Urothelium cell line (cell line): ENCODE data around the gene COG2.
"Not testable (repeated sequence)": the region's sequence is repeated elsewhere in the genome, so short reads cannot be mapped to it uniquely, and the experiment has no call there.

Experiments used
- DNase-seq: peaks from one replicate; pipeline ENCODE4 v3.0.0; 2011; ENCODE audit warnings: low spot score, mixed read lengths
- FAIRE-seq: peaks from 2 replicates; lab custom pipeline; 2011; peaks lifted over from hg19 to GRCh38; lab: Jason Lieb, UNC

The COG2 gene

DNA sequence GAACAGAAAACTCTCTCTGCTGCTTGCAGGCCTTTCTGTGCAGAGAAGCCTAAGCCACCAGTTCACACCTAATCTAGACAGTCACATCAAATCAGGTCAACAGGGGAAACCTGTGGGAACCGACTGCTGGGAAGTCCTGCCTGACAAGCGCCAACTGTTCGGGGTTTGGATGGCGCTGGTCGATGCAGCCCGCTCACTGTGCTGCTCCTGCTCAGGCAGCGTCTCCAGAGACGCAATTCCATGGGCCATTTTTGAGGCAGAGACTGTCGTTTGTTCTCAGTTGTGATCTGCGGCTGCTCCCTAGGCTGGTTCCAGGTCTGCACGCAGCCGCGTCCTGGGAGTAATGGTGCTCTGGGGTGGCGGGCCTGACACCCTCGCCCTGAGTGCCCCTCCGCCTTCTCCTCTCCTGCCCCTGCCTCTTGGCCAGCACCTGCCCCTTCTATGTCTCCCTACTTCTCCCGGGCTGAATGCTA is 70.2 kb downstream of the COG2 start:
- no peak for DNase-seq
- no peak for FAIRE-seq

DNA sequence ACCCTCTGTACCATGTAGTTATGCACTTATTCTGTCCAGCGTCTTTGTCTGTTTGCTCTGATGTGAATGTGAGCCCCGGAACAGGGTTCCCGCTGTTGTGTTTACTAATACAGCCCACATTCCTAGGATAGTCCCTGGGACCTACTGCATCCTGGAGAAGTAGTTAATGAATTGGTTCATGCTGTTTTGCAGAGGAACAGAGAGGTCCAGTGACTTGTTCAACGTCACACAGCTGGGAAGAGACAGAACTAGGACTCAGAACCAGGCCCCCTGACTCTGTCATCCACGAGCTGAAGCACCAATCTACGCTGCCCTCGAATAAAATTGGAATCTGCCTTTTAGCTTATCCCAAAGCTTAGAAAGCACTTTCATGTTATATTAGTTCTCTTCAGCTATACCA is 70.9 kb downstream of the COG2 start:
- no peak for DNase-seq
- FAIRE-seq = no peak

- DNase-seq = no peak
- no peak for FAIRE-seq
Observed at GRCh38 chr1:230713547-230713914, 71.2 kb downstream of the COG2 start.

- DNase-seq (peak; percentile 51), FAIRE-seq (no peak)
Observed at GRCh38 chr1:230713915-230714764, 71.9 kb downstream of the COG2 start, which contains the start of gene AGT. AGT (minus strand) TSS chr1:230714122; CDS start chr1:230710823, 3,299 bp downstream.

DNA sequence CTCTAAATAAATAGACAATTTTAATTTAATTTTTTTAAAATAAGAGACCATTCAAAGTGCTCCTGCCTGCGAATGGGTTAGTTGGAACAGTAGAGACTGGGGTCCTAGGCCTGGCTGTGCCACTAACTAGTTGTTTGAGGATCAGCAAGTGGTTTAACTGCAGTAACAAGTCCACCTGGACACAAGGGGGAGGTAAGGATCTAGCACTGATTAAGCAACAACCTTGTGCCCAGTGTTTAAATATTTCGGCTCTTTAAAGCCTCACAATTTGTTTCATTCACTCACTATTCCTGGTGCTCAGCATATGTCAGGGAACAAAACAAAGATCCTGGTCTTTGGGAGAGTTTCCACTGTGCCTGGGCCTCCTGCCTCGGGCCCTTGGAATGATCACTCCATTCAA is 73.2 kb downstream of the COG2 start:
- FAIRE-seq (no peak), DNase-seq (no peak)

GRCh38 chr1:230716453-230716852 is 74.2 kb downstream of the COG2 start:
- FAIRE-seq, DNase-seq: not testable (repeated sequence)

- FAIRE-seq (no peak), DNase-seq (no peak)
Observed at GRCh38 chr1:230717251-230717650, 75.0 kb downstream of the COG2 start.

DNA sequence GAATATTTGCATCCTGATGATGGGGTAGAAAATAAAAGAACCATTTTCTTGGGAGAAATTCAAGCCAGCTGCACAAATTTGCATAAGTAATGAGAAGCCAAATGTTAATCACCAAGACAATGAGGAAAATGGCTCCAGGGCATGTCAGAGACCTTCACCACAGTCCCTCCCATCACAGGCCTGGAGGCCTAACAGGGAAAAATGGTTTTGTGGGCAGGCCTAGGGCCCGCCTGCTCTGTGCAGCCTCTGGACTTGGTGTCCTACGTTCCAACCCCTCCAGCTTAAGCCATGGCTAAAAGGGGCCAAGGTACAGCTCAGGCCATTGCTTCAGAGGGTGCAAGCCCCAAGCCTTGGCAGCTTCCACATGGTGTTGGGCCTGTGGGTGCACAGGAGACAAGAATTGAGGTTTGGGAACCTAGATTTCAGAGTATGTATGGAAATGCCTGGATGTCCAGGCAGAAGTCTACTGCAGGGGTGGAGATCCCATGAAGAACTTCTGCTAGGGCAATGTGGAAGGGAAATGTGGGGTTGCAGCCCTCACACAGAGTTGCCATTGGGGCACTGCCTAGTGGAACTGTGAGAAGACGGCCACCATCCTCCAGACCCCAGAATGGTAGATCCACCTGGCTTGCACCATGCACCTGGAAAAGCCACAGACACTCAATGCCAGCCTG is 79.7 kb downstream of the COG2 start:
- DNase-seq, FAIRE-seq: not testable (repeated sequence)

GRCh38 chr1:230725256-230726012 is 83.2 kb downstream of the COG2 start:
- DNase-seq (no peak), FAIRE-seq (no peak)

DNA sequence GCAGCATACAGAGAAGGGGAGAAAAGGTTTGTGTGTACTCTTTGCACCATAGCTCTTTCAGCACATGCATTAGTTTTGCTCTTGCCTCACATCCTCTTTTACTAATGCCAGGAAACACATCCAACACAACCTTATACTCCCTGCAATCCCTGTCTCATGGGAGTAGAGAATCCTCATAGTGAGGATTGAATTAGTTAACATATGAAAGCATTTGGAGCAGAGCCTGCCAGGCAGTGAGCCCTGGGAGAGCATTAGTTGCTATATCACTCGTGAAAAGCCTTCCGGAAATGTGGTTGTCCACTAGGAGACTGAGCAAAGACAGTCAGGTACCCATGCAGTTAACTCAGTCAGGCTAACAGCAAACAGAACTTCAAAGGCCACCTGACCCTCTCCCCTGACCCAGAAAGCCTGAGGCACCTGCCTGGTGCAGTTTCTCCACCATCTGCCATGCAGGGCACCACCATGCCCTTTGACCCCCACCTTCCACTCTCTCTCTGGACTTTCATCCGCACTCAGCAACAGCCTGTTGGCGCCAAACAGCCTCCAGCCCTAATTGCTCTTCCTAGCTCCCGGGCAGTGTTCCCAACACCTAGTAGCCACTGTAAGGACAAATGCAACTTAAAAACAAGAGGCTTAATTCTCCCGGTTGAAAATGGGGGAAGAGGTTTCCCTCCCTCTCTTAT is 86.6 kb downstream of the COG2 start:
- FAIRE-seq (no peak), DNase-seq (no peak)

DNA sequence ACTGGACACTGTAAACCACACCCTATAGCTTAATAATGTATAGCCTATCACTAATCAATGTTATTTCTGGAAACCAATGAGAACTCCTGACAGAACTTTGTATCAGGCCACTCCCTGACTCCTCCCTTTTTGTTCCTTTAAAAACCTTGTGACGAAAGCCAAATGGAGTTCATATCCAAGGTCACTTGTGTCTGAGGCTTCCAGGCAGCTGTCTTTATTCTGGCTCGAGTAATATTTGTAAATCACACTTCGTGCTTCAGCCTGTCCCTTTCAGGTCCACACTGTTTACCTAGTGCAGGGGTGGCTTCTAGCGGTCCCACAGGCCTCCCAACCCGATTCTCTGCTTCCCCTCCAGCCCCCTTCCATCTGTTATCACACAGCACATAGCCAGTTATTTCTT is 88.7 kb downstream of the COG2 start:
- DNase-seq (no peak), FAIRE-seq (no peak)

DNA sequence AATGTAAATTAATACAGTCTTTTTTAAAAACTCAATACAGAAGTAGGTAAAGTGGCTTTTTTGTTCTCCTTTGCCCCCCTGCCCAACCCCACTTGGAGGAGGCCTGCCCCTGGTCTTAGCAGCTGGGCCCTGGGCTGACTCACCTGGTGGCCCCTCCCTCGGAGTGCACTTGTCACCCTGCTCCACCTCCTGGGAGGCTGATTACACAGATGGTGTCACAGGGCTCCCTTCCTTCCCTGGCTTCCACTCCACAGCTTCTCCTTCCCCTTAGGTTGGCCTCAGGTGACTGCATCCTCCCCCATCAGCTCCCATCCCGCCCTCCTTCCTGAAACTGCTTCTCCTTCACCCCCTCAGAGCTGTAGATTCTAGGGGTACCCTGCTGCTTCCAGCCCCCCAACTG is 93.2 kb downstream of the COG2 start:
- DNase-seq = no peak
- FAIRE-seq = no peak

DNA sequence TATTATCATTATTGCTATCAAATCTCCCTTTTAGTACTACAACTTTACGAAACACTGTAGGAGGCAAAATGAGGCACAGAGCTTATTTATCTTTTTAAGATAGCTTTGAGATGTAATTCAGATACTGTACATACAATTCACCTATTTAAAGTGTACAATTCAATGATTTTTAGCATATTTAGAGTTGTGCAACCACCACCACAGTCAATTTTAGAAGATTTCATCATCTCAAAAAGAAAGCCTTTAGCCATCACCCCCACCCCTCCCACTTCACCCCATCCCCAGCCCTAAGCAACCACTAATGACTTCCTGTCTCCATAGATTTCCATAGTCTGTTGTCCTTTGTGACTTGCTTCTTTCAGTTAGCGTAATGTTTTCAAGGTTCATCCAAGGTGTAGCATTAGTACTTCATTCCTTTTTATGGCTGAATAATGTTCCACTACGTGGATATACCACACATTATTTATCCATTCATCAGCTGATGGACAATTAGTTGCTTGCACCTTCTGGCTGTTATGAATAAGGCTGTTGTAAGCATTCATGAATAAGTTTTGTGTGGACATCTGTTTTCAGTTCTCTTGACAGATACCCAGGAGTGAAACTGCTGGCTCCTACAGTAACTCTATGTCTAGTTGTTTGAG is 95.5 kb downstream of the COG2 start:
- DNase-seq (no peak), FAIRE-seq (no peak)

DNA sequence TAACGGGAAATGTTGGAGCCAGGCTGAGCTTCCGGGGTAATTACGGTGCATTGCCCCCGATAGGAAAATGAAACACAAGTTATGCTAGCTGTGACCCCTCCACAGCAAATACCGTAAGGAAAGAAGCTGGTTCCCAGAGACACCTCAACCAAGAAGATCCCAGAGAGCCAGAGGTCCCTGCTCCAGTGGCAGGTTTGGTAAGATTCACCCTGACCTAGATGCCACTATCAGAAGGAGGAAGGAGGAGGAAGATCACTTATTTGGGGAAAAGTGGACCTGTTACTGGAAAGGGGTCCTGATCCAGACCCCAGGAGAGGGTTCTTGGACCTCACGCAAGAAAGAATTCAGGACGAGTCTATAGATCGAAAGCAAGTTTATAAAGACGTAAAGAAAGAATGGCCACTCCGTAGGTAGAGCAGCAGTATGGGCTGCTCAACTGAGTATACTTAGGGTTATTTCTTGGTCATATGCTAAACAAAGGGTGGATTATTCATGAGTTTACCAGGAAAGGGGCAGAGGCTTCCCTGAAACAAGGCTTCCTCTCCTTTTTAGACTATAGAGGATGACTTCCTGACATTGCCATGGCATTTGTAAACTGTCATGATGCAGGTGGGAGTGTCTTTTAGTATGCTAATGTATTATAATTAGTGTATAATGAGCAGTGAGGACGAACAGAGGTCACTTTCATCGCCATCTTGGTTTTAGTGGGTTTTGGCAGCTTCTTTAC is 97.4 kb downstream of the COG2 start:
- FAIRE-seq = no peak

More for the DNA sequence above, 97.4 kb downstream of the COG2 start:
- no peak for DNase-seq
